Neuronal stem cell (in vitro differentiated cells): Measurements from ENCODE around the gene SARDH.

Experiments used
- DNase-seq: peaks from one replicate; pipeline ENCODE4 v3.0.0-alpha.2; 2013; ENCODE audit warnings: low spot score
- H2AFZ ChIP-seq: one replicate; pipeline ENCODE4 v1.6.1; 2013; ENCODE audit warnings: mild to moderate bottlenecking, low read length, inconsistent platforms
- H2AK5ac ChIP-seq: 2 replicates; pipeline ENCODE4 v1.6.1; 2013; ENCODE audit warnings: low read depth, mild to moderate bottlenecking, inconsistent platforms, low read length, moderate library complexity, mixed read lengths
- H2BK120ac ChIP-seq: 2 replicates; pipeline ENCODE4 v1.6.1; 2013; ENCODE audit warnings: low read depth, mild to moderate bottlenecking, inconsistent platforms, low read length, moderate library complexity, mixed read lengths
- H2BK12ac ChIP-seq: one replicate; pipeline ENCODE4 v1.6.1; 2013; ENCODE audit warnings: low read length, inconsistent platforms
- H2BK15ac ChIP-seq: 2 replicates; pipeline ENCODE4 v1.6.1; 2013; ENCODE audit warnings: mild to moderate bottlenecking, low read length, inconsistent platforms, mixed read lengths
- H2BK5ac ChIP-seq: one replicate; pipeline ENCODE4 v1.6.1; 2013; ENCODE audit warnings: inconsistent platforms, mild to moderate bottlenecking, low read length, moderate library complexity
- H3K14ac ChIP-seq: one replicate; pipeline ENCODE4 v1.6.1; 2013; ENCODE audit warnings: low read length, inconsistent platforms
- H3K18ac ChIP-seq: 2 replicates; pipeline ENCODE4 v1.6.1; 2013; ENCODE audit warnings: low read length, inconsistent platforms
- H3K23ac ChIP-seq: 2 replicates; pipeline ENCODE4 v1.6.1; 2013; ENCODE audit warnings: low read depth, mild to moderate bottlenecking, mixed read lengths, low read length, inconsistent platforms; ENCODE audit not compliant: poor library complexity
- H3K27ac ChIP-seq: replicated peaks from 3 replicates; pipeline ENCODE4 v1.5.1; 2013; ENCODE audit warnings: low read length, inconsistent platforms
- H3K27me3 ChIP-seq, 3 experiments: 2 replicates each; pipeline ENCODE4 v1.6.1; 2013; ENCODE audit warnings: low read length in 3 of 3, mild to moderate bottlenecking in 2 of 3, inconsistent platforms in 1 of 3, low read depth in 1 of 3, mixed read lengths in 1 of 3, moderate library complexity in 1 of 3; ENCODE audit not compliant: control insufficient read depth in 3 of 3, insufficient read depth in 3 of 3
- H3K36me3 ChIP-seq, 2 donors: replicated peaks in 1 of 2; 2 replicates each; pipeline ENCODE4 v1.6.1; 2013; ENCODE audit warnings: low read length in 2 of 2; ENCODE audit not compliant: control insufficient read depth in 2 of 2, insufficient read depth in 2 of 2
- H3K4ac ChIP-seq: 2 replicates; pipeline ENCODE4 v1.6.1; 2013; ENCODE audit warnings: inconsistent platforms, mild to moderate bottlenecking, low read length, moderate library complexity
- H3K4me1 ChIP-seq, 2 donors: 1 replicate in 1 of 2; 2 replicates in 1 of 2; pipeline ENCODE4 v1.6.1; 2013; ENCODE audit warnings: low read length in 2 of 2, low read depth in 1 of 2; ENCODE audit not compliant: control insufficient read depth in 2 of 2, insufficient read depth in 1 of 2
- H3K4me2 ChIP-seq: one replicate; pipeline ENCODE4 v1.6.1; 2013; ENCODE audit warnings: mild to moderate bottlenecking, low read length, inconsistent platforms; ENCODE audit not compliant: insufficient read depth, poor library complexity, severe bottlenecking
- H3K4me3 ChIP-seq, 2 donors: 2 replicates each; pipeline ENCODE4 v1.5.1; 2013; ENCODE audit warnings: low read length in 2 of 2, mild to moderate bottlenecking in 2 of 2, inconsistent platforms in 1 of 2, moderate library complexity in 1 of 2
- H3K79me1 ChIP-seq: one replicate; pipeline ENCODE4 v1.6.1; 2013; ENCODE audit warnings: low read depth, mild to moderate bottlenecking, inconsistent platforms, low read length, moderate library complexity
- H3K9ac ChIP-seq: one replicate; pipeline ENCODE4 v1.6.1; 2013; ENCODE audit warnings: mild to moderate bottlenecking, low read depth, low read length, inconsistent platforms; ENCODE audit not compliant: poor library complexity
- H3K9me3 ChIP-seq, 2 donors: replicated peaks in 1 of 2; 2 replicates each; pipeline versions ENCODE3 to v1.6.1; 2013; ENCODE audit warnings: low read length in 2 of 2, mild to moderate bottlenecking in 2 of 2, inconsistent platforms in 1 of 2, low read depth in 1 of 2, mixed read lengths in 1 of 2, moderate library complexity in 1 of 2; ENCODE audit not compliant: control insufficient read depth in 2 of 2, insufficient read depth in 1 of 2
- H4K8ac ChIP-seq: one replicate; pipeline ENCODE4 v1.6.1; 2013; ENCODE audit warnings: low read depth, mild to moderate bottlenecking, inconsistent platforms, low read length, moderate library complexity
- H4K91ac ChIP-seq: one replicate; pipeline ENCODE4 v1.6.1; 2013; ENCODE audit warnings: low read length, low read depth, mild to moderate bottlenecking, inconsistent platforms; ENCODE audit not compliant: poor library complexity
- WGBS, 2 donors: extraction: QIAGEN DNeasy Blood & Tissue Kit; methylation state at CpG; one replicate each; pipeline ENCODE4 v1.1.7; 2013; ENCODE audit warnings: missing lambda C conversion rate in 2 of 2, mixed read lengths in 1 of 2; ENCODE audit not compliant: insufficient read length in 2 of 2, insufficient replicate concordance in 1 of 2; ENCODE audit errors: extremely low coverage in 2 of 2; 5-methylcytosine and 5-hydroxymethylcytosine counted together

Gene SARDH

DNA sequence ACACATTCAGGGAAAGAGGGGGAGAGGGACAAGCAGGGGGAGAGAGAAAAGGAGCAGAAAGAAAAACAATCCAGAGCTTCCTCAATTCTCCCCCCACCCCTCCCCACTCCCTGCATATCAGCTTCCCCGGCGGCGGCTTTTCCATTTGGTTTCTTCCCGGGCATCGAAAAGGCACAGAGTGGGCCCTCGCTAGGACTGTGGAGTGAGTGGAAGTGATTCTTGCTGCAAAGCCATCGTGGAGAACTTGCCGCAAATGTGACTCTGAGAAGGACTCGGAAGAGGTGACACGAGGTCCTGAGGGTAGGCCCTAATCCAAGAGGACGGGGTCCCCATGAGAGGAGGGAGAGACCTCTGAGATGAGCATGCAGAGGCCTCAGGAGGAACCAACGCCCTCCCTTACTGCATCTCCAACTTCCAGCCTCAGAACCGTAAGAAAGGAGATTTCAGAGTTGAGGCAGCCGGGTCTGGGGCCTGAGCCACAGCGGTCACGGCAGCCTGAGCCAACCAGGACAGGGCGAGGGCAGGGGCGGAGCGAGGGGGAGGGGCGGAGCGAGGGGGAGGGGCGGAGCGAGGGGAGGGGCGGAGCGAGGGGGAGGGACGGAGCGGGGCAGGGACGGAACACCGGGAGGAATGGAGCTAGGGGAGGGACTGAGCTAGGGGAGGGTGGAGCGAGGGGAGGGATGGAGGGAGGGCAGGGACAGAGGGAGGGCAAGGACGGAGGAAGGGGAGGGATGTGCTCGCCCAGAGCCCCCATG is 21.2 kb upstream of the SARDH start:
- Histone ChIP-seq H3K27me3 (no peaks in the 10 kb centered on the region), H3K36me3 (peaks cover 9 to 41% of the 10 kb centered on the region in 2 donors), H3K4ac (no peak overlapping the region), H4K8ac (no peak overlapping the region), H2BK5ac (no peak overlapping the region), H2BK12ac (no peak overlapping the region), H3K79me1 (peaks cover 3% of the 10 kb centered on the region), H3K27ac (no peak overlapping the region), H3K9ac (no peak overlapping the region), H2AFZ (no peak overlapping the region), H3K4me2 (no peak overlapping the region), H4K91ac (no peak overlapping the region), H3K14ac (no peak overlapping the region), H2BK15ac (no peak overlapping the region), H3K4me1 (no peaks in the 10 kb centered on the region), H3K9me3 (peaks cover under 1 to 7% of the 10 kb centered on the region in 2 donors), H2AK5ac (no peak overlapping the region), H3K4me3 (no peak overlapping the region), H2BK120ac (no peak overlapping the region), H3K23ac (no peak overlapping the region), H3K18ac (no peak overlapping the region)
- DNase-seq, result no peak
- no CpG with 5 or more reads among the region's 32 CpGs for WGBS, 2 donors

DNA sequence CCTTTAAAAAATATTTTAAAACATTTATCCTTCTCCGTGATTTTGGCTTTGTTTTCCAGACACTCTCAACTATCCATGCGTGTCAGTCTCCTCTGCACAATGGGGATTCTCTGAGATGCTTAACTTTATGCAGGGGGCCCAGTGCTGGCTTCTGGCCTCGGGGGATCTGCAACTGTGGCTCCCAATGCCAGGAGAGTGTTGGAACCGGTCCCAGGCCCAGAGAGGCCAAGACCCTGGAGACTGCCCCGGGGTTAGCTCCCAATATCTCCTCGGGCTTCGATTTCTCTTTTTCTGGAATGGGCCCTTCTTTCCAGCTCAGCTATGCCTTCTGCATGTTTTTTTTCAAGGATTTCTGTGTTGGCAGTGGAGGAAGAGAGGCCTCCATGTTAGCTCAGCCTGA is 20.1 kb upstream of the SARDH start:
- no peak overlapping the region for H2BK12ac ChIP-seq
- H4K8ac ChIP-seq, result no peak overlapping the region
- no peak overlapping the region for H3K4me2 ChIP-seq
- peaks cover 3 to 30% of the 10 kb centered on the region in 2 donors for H3K36me3 ChIP-seq
- H3K79me1 ChIP-seq, result peaks cover 3% of the 10 kb centered on the region
- no peak overlapping the region for H3K4me3 ChIP-seq
- no peak overlapping the region for H2BK5ac ChIP-seq
- peaks cover 0 to 2% (median 0%) of the 10 kb centered on the region in 3 experiments for H3K27me3 ChIP-seq
- peaks cover 3 to 7% of the 10 kb centered on the region in 2 donors for H3K9me3 ChIP-seq
- no peak overlapping the region for H2AFZ ChIP-seq
- H2BK120ac ChIP-seq, result no peak overlapping the region
- no peak overlapping the region for H3K14ac ChIP-seq
- H4K91ac ChIP-seq, result no peak overlapping the region
- no CpG with 5 or more reads among the region's 7 CpGs for WGBS, 2 donors
- H3K4me1 ChIP-seq, result no peaks in the 10 kb centered on the region
- no peak overlapping the region for H3K27ac ChIP-seq
- no peak overlapping the region for H3K9ac ChIP-seq
- no peak overlapping the region for H2AK5ac ChIP-seq
- no peak for DNase-seq
- no peak overlapping the region for H3K23ac ChIP-seq
- no peak overlapping the region for H3K4ac ChIP-seq
- H3K18ac ChIP-seq, result no peak overlapping the region
- no peak overlapping the region for H2BK15ac ChIP-seq

DNA sequence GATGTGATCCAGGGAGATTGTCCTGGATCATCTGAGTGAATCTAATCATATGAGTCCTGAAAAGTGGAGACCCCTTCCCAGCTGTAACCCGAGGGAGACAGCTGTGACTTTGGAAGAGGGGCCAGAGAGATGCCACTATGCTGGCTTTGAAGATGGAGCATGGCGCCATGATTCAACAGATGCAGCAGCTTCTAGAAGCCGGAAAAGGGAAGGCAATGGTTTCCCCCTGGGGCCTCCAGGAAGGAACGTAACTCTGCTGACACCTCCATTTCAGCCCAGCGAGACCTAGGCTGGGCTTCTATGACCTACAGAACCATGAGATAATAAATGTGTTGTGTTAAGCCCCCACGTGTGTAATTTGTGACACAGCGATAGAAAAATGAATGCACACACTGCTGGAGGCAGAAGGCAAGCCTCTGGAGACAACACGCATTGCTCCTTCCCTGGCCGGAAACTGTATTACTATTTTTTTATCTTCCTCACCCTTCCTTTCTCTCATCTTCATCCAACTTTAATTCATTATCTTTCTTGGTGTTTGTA is 16.6 kb upstream of the SARDH start:
- H3K9ac ChIP-seq, result no peak overlapping the region
- H2BK120ac ChIP-seq, result no peak overlapping the region
- no peak overlapping the region for H4K91ac ChIP-seq
- H3K27me3 ChIP-seq, result peaks cover 0 to 2% (median 0%) of the 10 kb centered on the region in 3 experiments
- peaks cover 0 to 9% of the 10 kb centered on the region in 2 donors for H3K4me1 ChIP-seq
- H2BK12ac ChIP-seq, result no peak overlapping the region
- no peak overlapping the region for H2AFZ ChIP-seq
- no peak overlapping the region for H3K4me2 ChIP-seq
- H3K4ac ChIP-seq, result no peak overlapping the region
- peaks cover 8 to 9% of the 10 kb centered on the region in 2 donors for H3K9me3 ChIP-seq
- no peak overlapping the region for H3K4me3 ChIP-seq
- H3K23ac ChIP-seq, result peak overlapping the region; percentile 17
- H3K14ac ChIP-seq, result no peak overlapping the region
- no peak overlapping the region for H2BK5ac ChIP-seq
- H3K36me3 ChIP-seq, result peaks cover 0 to 10% of the 10 kb centered on the region in 2 donors
- no CpG with 5 or more reads among the region's 9 CpGs for WGBS, 2 donors
- H3K79me1 ChIP-seq, result no peaks in the 10 kb centered on the region
- H3K18ac ChIP-seq, result no peak overlapping the region
- H2AK5ac ChIP-seq, result no peak overlapping the region
- no peak for DNase-seq
- no peak overlapping the region for H3K27ac ChIP-seq
- peak overlapping the region; percentile 49 for H4K8ac ChIP-seq
- H2BK15ac ChIP-seq, result no peak overlapping the region

DNA sequence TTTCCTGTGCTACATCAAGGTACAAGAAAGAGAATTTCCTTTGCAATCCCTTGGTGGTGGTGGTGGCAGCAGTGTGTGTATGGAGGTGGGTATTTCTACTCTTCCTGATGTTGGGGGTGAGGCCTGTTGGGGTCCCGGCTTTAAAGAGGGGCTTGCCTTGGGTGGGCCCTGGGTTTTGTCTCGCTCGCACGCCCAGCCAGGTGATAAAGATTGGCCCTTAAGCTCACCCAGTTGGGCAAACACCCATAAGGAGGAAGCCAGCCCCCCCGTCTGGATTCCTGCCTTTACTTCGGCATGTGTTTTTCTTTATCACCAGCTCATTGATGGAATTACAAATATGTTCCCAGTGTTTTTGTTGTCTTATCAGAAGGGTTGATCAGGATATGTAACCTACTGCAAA is 16.0 kb upstream of the SARDH start:
- no peak overlapping the region for H4K8ac ChIP-seq
- H2BK5ac ChIP-seq, result no peak overlapping the region
- no peak overlapping the region for H3K4me2 ChIP-seq
- no peak overlapping the region for H4K91ac ChIP-seq
- no peak overlapping the region for H3K14ac ChIP-seq
- peaks cover 0 to 9% of the 10 kb centered on the region in 2 donors for H3K36me3 ChIP-seq
- no peak overlapping the region for H2AK5ac ChIP-seq
- no peak overlapping the region for H3K4me3 ChIP-seq
- H3K27me3 ChIP-seq, result peaks cover 0 to 2% (median 0%) of the 10 kb centered on the region in 3 experiments
- no peak overlapping the region for H3K18ac ChIP-seq
- H2AFZ ChIP-seq, result no peak overlapping the region
- H3K9ac ChIP-seq, result no peak overlapping the region
- no peak overlapping the region for H2BK12ac ChIP-seq
- no CpG with 5 or more reads among the region's 6 CpGs for WGBS, 2 donors
- peaks cover 8 to 9% of the 10 kb centered on the region in 2 donors for H3K9me3 ChIP-seq
- H3K79me1 ChIP-seq, result no peaks in the 10 kb centered on the region
- no peak overlapping the region for H3K23ac ChIP-seq
- no peak overlapping the region for H3K27ac ChIP-seq
- DNase-seq, result no peak
- no peak overlapping the region for H2BK15ac ChIP-seq
- H2BK120ac ChIP-seq, result no peak overlapping the region
- no peak overlapping the region for H3K4ac ChIP-seq
- peaks cover 0 to 9% of the 10 kb centered on the region in 2 donors for H3K4me1 ChIP-seq
